Activated CD8-positive, alpha-beta memory T cell treated with anti-CD3 and anti-CD28 coated beads, Interleukin-2, amount 10 ng/mL, durations not matched to agents 7 days and 5 days (primary cell): ENCODE results near the gene KNOP1. TPM values are rescaled to one million over a fixed set of nuclear protein-coding genes. Genes with fewer than 3 reads are reported as not detected.
A peak's percentile ranks its signal among the peaks of the same experiment; 100 is the strongest.
"Not testable (repeated sequence)": the region's sequence is repeated elsewhere in the genome, so short reads cannot be mapped to it uniquely, and the experiment has no call there.

Experiments used
- ATAC-seq: fragments of 150-1000 bp; cut with Tn5 transposase; one replicate; pipeline ENCODE4 v1.10.0; 2021; ENCODE audit warnings: moderate library complexity
- CTCF ChIA-PET: fragments of 350-600 bp; sonication (Branson Sonifier 250); formaldehyde crosslinking; loops from one replicate; lab custom pipeline; 2021; ENCODE audit warnings: antibody characterized with exemption; lab: Charles Lee
- DNase-seq: peaks from one replicate; pipeline ENCODE4 v3.0.0-alpha.2; 2020
- H3K27ac Mint-ChIP-seq: one replicate; pipeline ENCODE4 v1.8.0; 2021; ENCODE audit warnings: mild to moderate bottlenecking, mixed read lengths
- H3K27me3 Mint-ChIP-seq: one replicate; pipeline ENCODE4 v1.8.0; 2021; ENCODE audit warnings: mixed read lengths
- H3K36me3 Mint-ChIP-seq: one replicate; pipeline ENCODE4 v1.8.0; 2021; ENCODE audit warnings: mild to moderate bottlenecking, mixed read lengths
- H3K4me1 Mint-ChIP-seq: one replicate; pipeline ENCODE4 v1.8.0; 2021; ENCODE audit warnings: mixed read lengths
- H3K4me3 Mint-ChIP-seq: one replicate; pipeline ENCODE4 v1.8.0; 2021; ENCODE audit warnings: mild to moderate bottlenecking, moderate library complexity, mixed read lengths
- H3K9me3 Mint-ChIP-seq: one replicate; pipeline ENCODE4 v1.8.0; 2022; ENCODE audit warnings: low read depth, mixed read lengths
- total RNA-seq, 2 experiments: library from RNA; stranded (reverse); gene quantifications; one replicate each; pipeline ENCODE4 v1.2.3, GENCODE V29; 2021

Gene KNOP1
- total RNA-seq, 2 experiments from 2014 or later: 20.9 to 24.4 TPM

- Mint-ChIP-seq H3K27ac (no peak overlapping the region), H3K4me3 (no peak overlapping the region), H3K9me3 (peaks cover 4% of the 10 kb centered on the region), H3K36me3 (peaks cover 21% of the 10 kb centered on the region), H3K4me1 (no peaks in the 10 kb centered on the region), H3K27me3 (no peaks in the 10 kb centered on the region)
- CTCF ChIA-PET: no interaction called here
- DNase-seq (no peak), ATAC-seq (no peak)
These were observed 39.2 kb downstream of the KNOP1 start for GRCh38 chr16:19678804-19679203.

DNA sequence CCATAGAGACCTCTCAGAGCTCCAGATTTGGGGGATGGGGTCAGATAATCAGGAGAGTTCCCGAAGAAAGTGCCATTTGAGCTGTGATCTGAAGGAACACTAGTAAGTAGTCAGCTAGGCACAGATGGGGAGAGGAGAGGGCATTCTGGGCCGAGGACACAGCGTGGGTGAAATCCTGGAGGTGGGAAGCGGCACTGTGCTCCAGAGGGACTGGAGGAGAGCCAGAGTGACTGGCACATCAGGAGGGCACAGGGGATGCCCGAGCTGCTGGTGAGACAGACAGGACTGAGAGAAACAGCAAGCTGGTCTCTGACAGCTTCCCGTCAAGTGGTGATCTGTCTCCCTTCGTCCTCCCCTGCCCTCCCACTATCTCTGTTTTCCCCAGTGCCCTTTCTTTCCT is 40.6 kb downstream of the KNOP1 start:
- Mint-ChIP-seq H3K27ac (no peak overlapping the region), H3K4me3 (no peak overlapping the region), H3K9me3 (no peaks in the 10 kb centered on the region), H3K36me3 (peaks cover 9% of the 10 kb centered on the region), H3K4me1 (no peaks in the 10 kb centered on the region), H3K27me3 (no peaks in the 10 kb centered on the region)
- DNase-seq (no peak), ATAC-seq (no peak)
- CTCF ChIA-PET: no interaction called here

- ATAC-seq: no peak
- H3K4me3 Mint-ChIP-seq: no peak overlapping the region
- no peak for DNase-seq
These were observed 43.5 kb downstream of the KNOP1 start for GRCh38 chr16:19674485-19674884.

GRCh38 chr16:19672378-19672777 is 45.6 kb downstream of the KNOP1 start:
- H3K4me1 Mint-ChIP-seq: no peaks in the 10 kb centered on the region
- CTCF ChIA-PET: no interaction called here
- H3K27me3 Mint-ChIP-seq: no peaks in the 10 kb centered on the region
- peak overlapping the region; percentile 24 for H3K27ac Mint-ChIP-seq
- H3K4me3 Mint-ChIP-seq: no peak overlapping the region
- ATAC-seq (no peak), DNase-seq (no peak)
- peaks cover 4% of the 10 kb centered on the region for H3K36me3 Mint-ChIP-seq
- H3K9me3 Mint-ChIP-seq: no peaks in the 10 kb centered on the region

More at GRCh38 chr16:19674485-19674884, 43.5 kb downstream of the KNOP1 start:
- no peaks in the 10 kb centered on the region for H3K27me3 Mint-ChIP-seq
- peaks cover 3% of the 10 kb centered on the region for H3K36me3 Mint-ChIP-seq
- no peaks in the 10 kb centered on the region for H3K4me1 Mint-ChIP-seq
- H3K27ac Mint-ChIP-seq: no peak overlapping the region
- CTCF ChIA-PET: interaction anchor here (0.6 kb wide), 1 partner anchor 1949 kb away, joined by 3 read pairs; no protein-coding TSS in a partner anchor
- no peaks in the 10 kb centered on the region for H3K9me3 Mint-ChIP-seq

DNA sequence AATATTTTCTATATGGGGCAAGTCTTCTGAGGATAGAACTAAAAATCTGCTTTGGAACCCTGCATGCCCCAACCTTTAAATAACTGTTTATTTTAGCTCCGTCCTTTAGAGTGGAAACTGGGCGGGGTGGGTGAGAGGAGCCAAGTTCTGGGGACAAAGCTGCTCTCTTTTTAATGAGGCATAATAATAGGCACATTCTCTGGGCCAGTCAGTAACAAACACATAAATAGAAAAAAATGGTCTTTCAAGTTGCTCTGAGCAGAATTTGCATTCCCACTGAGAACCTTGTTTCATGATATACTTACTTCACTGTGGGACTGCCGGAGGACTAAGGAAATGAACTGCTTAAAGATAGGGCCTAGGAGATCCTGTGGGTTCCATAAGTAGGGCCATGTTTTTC is 51.5 kb downstream of the KNOP1 start:
- Mint-ChIP-seq H3K27me3 (no peaks in the 10 kb centered on the region), H3K4me3 (no peak overlapping the region), H3K4me1 (no peaks in the 10 kb centered on the region), H3K36me3 (peaks cover 24% of the 10 kb centered on the region), H3K9me3 (peaks cover 13% of the 10 kb centered on the region), H3K27ac (no peak overlapping the region)
- DNase-seq (no peak), ATAC-seq (no peak)
- CTCF ChIA-PET: no interaction called here

DNA sequence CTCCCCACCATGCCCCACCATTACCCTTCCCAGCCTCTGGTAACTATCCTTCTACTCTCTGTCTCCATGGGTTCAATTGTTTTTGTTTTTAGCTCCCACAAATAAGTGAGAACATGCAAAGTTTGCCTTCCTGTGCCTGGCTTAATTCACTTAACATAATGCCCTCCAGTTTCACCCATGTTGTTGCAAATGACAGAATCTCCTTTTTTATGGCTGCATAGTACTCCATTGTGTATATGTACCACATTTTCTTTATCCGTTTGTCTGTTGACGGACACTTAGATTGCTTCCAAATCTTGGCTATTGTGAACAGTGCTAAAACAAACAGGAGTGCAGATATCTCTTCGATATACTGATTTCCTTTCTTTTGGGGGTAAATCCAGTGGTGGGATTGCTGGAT is 52.7 kb downstream of the KNOP1 start:
- H3K27me3 Mint-ChIP-seq, H3K4me1 Mint-ChIP-seq, H3K4me3 Mint-ChIP-seq, DNase-seq, H3K27ac Mint-ChIP-seq, ATAC-seq, CTCF ChIA-PET: not testable (repeated sequence)
- H3K9me3 Mint-ChIP-seq: peaks cover 13% of the 10 kb centered on the region
- H3K36me3 Mint-ChIP-seq: peaks cover 24% of the 10 kb centered on the region

GRCh38 chr16:19664166-19664565 is 53.9 kb downstream of the KNOP1 start:
- Mint-ChIP-seq H3K9me3 (peaks cover 13% of the 10 kb centered on the region), H3K4me1 (no peaks in the 10 kb centered on the region), H3K36me3 (peaks cover 27% of the 10 kb centered on the region), H3K4me3 (no peak overlapping the region), H3K27ac (no peak overlapping the region), H3K27me3 (no peaks in the 10 kb centered on the region)
- DNase-seq (no peak), ATAC-seq (no peak)
- CTCF ChIA-PET: interaction anchor here (0.6 to 0.7 kb wide), 2 partner anchors 218 to 1875 kb away, joined by 3 read pairs; no protein-coding TSS in a partner anchor

DNA sequence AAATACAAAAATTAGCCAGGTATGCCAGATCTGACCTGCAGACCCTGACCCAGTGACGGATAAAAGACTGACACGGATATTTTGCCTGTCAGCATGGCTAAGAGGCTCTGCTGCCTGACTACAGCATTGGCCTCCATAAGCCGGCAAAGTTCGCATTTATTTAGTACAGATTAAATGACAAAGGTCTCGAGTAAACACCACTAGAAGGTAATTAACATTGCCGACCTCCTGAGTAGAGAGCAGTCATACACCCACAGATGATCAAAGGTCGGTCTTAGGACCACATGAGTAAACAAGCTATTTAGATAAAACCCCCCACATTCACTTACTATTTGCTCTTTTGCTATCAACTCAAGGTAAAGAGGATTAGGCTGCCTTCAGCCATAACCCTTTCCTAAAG is 55.7 kb downstream of the KNOP1 start:
- CTCF ChIA-PET: no interaction called here
- Mint-ChIP-seq H3K36me3 (peaks cover 30% of the 10 kb centered on the region), H3K9me3 (peaks cover 13% of the 10 kb centered on the region), H3K4me3 (no peak overlapping the region), H3K27me3 (no peaks in the 10 kb centered on the region), H3K4me1 (no peaks in the 10 kb centered on the region), H3K27ac (no peak overlapping the region)
- DNase-seq: no peak
- no peak for ATAC-seq

GRCh38 chr16:19660432-19660831 is 57.6 kb downstream of the KNOP1 start:
- no peak overlapping the region for H3K4me3 Mint-ChIP-seq
- H3K27ac Mint-ChIP-seq: no peak overlapping the region
- DNase-seq (no peak), ATAC-seq (no peak)
- H3K4me1 Mint-ChIP-seq: no peaks in the 10 kb centered on the region
- CTCF ChIA-PET: no interaction called here
- H3K27me3 Mint-ChIP-seq: no peaks in the 10 kb centered on the region
- H3K36me3 Mint-ChIP-seq: peaks cover 35% of the 10 kb centered on the region
- H3K9me3 Mint-ChIP-seq: peaks cover 13% of the 10 kb centered on the region

- DNase-seq: no peak
- Mint-ChIP-seq H3K9me3 (peaks cover 8% of the 10 kb centered on the region), H3K36me3 (peaks cover 29% of the 10 kb centered on the region), H3K4me1 (no peaks in the 10 kb centered on the region), H3K4me3 (no peak overlapping the region), H3K27ac (no peak overlapping the region), H3K27me3 (no peaks in the 10 kb centered on the region)
- CTCF ChIA-PET: interaction anchor here (0.6 kb wide), 1 partner anchor 115 kb away, joined by 3 read pairs; no protein-coding TSS in a partner anchor
- ATAC-seq: no peak
These were observed 58.5 kb downstream of the KNOP1 start for GRCh38 chr16:19659554-19659953.

GRCh38 chr16:19657831-19658230 is 60.2 kb downstream of the KNOP1 start:
- no peak for DNase-seq
- Mint-ChIP-seq H3K27ac (no peak overlapping the region), H3K4me1 (no peaks in the 10 kb centered on the region), H3K27me3 (no peaks in the 10 kb centered on the region), H3K36me3 (peaks cover 27% of the 10 kb centered on the region), H3K9me3 (peaks cover 5% of the 10 kb centered on the region), H3K4me3 (no peak overlapping the region)
- CTCF ChIA-PET: no interaction called here
- ATAC-seq: no peak

- Mint-ChIP-seq H3K27me3 (no peaks in the 10 kb centered on the region), H3K27ac (no peak overlapping the region), H3K4me1 (no peaks in the 10 kb centered on the region), H3K4me3 (no peak overlapping the region), H3K36me3 (peaks cover 25% of the 10 kb centered on the region), H3K9me3 (no peaks in the 10 kb centered on the region)
- CTCF ChIA-PET: no interaction called here
- ATAC-seq (no peak), DNase-seq (no peak)
These were observed 62.7 kb downstream of the KNOP1 start for GRCh38 chr16:19655242-19655777.

DNA sequence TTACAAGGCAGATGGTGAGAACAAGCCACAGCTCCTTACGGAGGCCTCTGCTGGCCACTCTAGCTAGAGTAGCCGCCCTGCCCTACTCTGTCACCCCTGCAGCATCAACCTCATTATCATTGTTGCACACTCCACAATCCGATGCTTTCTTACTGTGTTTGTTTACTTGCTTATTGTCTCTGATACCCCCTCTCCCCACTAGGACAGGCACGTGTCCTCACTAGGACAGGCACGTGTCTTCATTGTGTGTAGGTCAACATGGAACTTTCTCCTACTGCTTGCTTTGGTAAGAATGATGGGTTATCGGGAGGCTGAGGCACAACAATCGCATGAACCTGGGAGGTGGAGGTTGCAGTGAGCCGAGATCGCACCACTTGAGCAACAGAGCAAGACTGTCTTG is 63.9 kb downstream of the KNOP1 start:
- CTCF ChIA-PET: no interaction called here
- peaks cover 23% of the 10 kb centered on the region for H3K36me3 Mint-ChIP-seq

More for the DNA sequence above, 63.9 kb downstream of the KNOP1 start:
- DNase-seq: no peak
- no peaks in the 10 kb centered on the region for H3K27me3 Mint-ChIP-seq
- H3K4me3 Mint-ChIP-seq: no peak overlapping the region
- no peak overlapping the region for H3K27ac Mint-ChIP-seq
- ATAC-seq: no peak
- H3K9me3 Mint-ChIP-seq: no peaks in the 10 kb centered on the region
- H3K4me1 Mint-ChIP-seq: no peaks in the 10 kb centered on the region
